NCI-H2196 (cell line): ENCODE measurements around the gene ZSCAN25.
"Not testable (repeated sequence)": the region's sequence is repeated elsewhere in the genome, so short reads cannot be mapped to it uniquely, and the experiment has no call there.

Source experiments
- DNase-seq: peaks from one replicate; lab custom pipeline; 2025; ENCODE audit not compliant: unreplicated experiment; lab: John Stamatoyannopoulos, UW

Gene ZSCAN25

DNA sequence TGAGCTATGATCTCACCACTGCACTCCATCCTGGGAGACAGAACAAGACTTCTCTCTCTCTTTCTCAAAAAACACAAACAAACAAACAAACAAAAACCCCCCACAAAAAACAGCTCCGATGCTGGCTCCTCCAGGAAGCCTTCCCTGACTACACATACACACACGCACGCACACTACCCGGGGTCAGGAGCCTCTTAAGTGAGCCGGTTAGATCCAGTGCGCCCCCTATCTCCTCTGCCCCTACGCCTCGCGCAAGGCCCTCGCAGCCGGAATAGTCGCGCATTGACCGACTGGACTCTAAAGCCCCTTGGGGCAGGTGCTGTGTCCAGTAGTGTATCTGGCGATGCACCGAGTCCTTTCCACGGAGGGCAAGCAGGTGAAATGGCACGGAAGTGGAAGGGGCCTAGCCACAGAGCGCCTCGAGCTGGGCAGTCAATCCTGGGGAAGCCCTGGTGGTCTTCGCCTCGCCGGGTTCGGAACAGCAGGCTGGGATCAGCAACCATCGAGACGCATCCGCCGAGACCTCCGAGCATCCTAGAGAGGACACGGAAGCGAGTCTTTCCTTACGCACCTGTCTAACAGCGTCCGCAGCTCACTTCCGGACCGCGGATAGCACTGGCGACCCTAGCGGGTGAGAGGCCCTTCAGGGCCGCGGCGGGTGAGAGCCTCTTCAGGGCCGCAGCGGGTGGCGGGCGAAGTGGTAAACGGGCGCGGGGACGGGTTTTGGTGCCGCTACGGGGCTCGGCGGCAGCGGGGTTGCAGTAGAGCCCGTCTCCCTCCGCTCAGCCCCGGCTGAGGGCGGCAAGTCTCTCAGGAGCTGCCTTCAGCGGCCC is at the start of gene ZSCAN25:
Gene ZSCAN25, plus strand, starts transcription at position 588 of the 833 bp plus-strand sequence. CDS start 2,661 bp downstream, outside the sequence.
- peak; percentile 95 for DNase-seq

DNA sequence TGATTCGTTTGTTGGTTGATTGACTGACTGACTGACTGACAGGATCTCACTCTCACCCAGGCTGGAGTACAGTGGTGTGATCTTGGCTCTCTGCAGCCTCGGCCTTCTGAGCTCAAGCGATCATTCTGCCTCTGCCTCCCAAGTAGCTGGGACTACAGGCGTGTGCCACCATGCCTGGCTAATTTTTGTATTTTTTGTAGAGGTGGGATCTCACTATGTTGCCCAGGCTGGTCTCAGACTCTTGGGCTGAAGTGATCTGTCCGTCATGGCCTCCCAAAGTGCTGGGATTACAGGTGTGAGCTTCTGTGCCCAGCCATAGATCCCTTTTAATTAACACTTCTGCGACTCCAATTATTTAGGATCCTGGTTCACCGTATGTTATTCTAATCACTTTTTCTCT is 48.0 kb upstream of the ZSCAN25 start:
- DNase-seq, result not testable (repeated sequence)

DNA sequence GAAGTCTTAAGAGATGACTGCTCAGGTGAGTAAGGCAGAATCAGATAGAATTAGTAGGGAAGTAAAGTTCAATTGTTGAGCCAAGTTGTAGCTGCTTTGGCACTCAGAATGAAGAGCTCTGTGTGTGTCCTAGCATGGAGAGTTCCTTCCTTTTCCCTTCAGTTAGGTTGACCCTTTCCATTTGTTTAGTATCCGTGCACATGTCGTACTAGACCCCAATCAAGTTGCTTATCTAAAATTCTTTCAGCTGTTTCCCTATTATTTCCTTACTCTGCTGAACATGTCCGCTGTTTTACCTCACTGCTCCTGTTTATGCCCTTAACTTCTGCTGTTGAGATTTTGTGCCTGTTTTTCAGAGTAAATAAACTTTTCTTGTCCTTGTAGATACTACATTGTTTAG is 45.0 kb upstream of the ZSCAN25 start:
- DNase-seq, result no peak

DNA sequence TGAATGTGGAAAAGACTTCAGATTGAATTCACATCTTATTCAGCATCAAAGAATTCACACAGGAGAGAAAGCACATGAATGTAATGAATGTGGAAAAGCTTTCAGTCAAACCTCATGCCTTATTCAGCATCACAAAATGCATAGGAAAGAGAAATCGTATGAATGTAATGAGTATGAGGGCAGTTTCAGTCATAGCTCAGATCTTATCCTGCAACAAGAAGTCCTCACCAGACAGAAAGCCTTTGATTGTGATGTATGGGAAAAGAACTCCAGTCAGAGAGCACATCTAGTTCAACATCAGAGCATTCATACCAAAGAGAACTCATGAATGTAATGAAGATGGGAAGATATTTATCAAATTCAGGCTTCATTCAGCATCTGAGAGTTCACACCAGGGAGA is 43.5 kb upstream of the ZSCAN25 start:
- no peak for DNase-seq

DNA sequence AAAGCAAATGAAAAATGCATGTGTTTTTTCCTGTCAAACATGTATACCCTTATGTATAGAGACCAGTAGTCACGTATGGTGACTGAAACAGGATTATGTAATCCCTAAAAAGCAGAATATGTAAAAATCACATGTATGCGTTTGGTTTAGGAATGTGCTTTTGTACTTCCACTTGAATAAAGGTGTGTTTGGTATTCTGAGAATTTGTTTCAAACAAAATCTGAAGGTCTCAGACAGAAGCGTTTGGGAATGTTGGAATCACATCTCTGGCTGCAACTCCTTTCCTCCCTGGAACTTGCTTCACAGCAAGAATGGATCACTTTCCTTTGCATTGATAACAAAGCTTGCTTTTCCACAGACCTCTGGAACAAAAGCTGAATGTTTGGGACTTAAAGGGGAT is 40.5 kb upstream of the ZSCAN25 start:
- DNase-seq, result no peak

DNA sequence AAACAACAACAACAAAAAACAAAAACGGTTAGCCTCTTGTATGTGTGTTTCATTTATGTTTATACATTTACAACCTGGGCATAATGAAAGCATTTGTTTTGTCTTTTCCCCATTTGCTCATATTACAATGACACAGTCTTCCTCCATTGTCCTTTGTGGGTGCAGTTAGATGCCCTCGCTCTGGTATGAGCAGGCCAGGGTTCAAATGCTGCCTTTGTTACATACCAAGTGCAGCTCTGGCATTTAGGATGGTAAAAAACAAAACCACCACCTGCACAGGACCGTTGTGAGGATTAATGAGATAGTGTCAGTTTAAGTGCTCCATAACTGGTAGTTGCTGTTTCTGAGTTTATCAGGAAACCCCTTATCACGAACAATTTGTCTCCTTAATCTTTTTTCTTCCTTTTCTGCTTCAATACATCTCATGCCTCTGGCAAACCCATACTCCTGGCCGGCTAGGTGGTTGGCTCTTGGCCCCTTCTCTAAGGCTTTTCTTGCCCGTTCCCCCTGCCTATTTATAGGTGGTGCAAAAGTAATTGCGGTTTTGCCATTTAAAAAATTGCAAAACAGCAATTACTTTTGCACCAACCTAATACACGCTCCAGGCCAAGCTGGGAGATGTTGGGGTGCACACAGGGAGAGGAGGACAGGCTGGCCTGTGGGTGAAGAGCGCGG is 37.3 kb upstream of the ZSCAN25 start:
- DNase-seq, result no peak

DNA sequence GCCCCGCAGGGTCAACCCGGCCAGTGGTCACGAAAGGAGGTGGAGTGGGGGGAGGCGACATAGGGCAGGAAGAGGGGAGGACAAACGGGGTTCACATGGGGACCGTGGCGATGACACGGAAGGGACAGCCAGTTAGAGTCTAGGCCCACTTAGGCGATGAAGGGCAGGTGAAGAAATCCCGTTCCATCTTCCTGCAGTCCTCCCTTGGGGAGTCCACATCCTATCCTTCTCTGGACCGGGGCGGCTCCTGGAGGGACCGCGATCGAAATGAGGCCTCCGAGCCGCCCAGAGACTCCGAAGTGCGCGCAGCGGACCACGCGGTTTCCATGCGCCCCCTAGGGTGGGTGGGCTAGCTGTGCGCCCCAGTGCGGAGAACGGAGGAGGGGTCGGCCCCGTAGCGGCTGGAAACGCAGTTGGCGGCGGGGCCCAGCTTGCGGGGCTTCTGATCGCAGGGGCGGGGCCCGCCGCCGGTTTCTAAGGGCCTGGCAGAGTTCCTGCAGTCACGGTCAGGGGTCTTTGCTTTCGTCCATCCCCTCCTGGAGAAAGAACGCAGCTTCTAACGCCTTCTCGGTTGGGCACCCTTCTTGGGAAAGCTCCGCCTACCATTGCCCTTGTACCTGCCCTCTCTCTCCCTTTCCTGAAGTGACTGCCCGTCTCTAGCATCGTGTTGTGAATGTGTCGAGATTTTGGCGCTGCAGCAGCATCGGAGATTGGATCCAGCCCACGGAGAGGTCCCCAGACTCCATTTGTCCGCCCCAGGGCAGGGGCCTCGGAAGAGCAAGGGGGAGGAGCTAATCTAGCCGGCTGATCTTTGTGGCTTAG is 36.6 kb upstream of the ZSCAN25 start:
- DNase-seq, result no peak

DNA sequence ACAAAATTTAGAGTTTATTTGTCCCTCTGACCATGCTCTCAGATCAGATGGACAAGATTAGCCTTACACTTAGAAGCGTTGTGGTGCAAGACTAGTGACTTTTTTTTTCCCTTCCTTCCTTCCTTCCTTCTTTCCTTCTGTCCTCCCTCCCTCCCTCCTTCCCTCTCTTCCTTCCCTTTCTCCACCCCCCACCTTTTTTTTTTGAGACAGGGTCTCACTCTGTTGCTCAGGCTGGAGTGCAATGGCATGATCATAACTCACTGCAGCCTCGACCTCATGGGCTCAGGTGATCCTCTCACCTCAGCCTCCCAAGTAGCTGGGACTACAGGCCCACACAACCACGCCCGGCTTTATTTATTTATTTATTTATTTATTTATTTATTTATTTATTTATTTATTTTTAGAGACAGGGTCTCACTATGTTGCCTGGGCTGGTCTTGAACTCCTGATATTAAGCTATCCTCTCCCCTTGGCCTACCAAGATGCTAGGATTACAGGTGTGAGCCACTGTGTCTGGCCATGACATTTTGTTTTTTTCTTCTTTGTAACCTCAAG is 35.9 kb upstream of the ZSCAN25 start:
- not testable (repeated sequence) for DNase-seq

DNA sequence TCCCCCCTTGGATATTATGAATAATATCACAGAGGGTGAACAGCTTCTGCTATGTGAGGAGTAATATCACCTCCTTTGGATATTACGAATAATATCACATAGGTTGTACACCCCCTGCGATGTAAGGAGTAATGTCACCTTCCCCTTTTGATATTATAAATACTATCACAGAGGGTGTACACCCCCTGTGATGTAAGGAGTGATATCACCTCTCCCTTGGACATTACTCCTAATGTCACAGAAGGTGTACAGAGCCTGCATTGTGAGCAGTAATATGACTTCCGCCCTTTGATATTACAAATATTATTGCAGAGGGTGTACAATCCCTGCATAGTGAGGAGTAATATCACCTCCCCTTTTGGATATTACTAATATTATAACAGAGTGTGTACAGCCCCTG is 27.9 kb upstream of the ZSCAN25 start:
- no peak for DNase-seq

DNA sequence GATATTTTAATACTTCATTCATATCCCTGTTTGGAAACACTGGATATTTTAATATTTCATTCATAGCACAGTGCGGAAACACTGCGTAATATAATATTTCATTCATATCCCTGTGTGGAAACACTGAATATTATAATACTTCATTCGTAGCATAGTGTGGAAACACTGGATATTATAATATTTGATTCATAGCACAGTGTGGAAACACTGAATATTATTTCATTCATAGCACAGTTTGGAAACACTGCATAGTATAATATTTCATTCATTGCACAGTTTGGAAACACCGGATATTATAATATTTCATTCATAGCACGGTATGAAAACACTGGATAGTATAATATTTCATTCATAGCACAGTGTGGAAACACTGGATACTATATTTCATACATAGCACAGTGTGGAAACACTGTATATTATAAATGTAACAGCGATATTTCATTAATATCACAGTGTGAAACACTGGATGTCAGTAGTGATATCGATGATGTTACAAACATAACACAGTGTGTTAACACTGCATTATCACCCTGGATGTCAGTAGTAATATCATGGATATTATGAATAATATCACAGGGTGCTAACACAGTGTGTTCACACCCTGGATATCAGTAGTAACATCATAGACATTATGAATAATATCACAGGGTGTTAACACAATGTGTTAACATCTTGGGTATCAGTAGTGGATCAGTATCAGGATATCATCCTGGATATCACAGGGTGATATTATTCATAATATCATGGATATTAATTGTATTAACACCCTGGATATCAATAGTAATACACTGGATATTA is 21.6 kb upstream of the ZSCAN25 start:
- DNase-seq, result no peak

DNA sequence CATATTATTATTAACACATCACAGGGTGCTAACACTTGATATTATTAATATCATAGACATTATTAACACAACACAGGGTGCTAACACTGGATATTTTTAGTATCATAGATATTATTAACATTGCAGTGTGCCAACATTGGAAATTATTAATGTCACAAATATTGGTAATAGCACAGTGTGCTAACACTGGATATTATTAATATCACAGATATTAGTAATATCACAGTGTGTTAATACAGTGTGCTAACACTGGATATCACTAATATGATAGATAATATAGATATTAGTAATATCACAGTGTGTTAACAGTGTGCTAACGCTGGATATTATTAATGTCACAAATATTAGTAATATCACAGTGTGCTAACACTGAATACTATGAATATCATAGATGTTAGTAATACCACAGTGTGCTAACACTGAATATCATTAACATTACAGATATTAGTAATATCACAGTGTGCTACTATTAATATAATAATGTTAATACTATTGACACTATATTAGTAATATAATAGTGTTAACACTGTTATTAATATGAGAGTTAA is 20.3 kb upstream of the ZSCAN25 start:
- DNase-seq, result no peak

DNA sequence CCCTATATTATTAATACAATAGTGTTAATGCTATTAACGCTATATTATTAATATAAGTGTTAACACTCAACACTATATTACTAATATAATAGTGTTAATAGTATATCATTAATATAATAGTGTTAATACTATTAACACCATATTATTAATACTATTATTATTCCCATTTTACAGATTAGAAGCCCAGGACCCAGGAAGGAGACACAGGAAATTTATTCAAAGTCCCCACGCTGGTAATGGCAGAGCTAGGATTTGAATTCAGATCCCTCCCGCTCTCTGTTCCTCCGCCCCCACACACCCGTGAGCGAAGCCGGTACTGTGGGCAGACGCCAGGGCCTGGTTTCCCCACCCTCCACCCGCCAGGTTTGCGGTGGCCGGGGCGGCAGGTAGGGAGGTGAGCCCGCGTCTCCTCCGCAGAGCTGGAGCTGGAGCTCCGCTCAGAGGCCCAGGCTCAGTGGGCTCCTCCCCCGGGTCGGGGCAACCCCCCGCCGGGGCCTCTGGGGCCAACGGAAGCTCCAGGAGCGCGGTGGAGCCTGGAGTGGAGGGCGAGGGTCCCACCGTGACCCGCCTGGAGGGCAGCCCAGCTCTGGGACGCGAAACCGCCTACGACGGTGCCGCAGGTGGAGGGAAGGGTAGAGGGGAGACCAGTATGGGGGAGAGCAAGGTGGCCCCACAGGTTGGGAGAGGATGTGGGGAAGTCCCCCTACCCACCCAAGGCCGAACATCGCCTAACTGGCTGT is 18.8 kb upstream of the ZSCAN25 start, which contains the start of gene TMEM225B:
Gene TMEM225B, plus strand, starts transcription at position 506 of the 740 bp plus-strand sequence. CDS start 6,122 bp downstream, outside the sequence.
- DNase-seq, result no peak

DNA sequence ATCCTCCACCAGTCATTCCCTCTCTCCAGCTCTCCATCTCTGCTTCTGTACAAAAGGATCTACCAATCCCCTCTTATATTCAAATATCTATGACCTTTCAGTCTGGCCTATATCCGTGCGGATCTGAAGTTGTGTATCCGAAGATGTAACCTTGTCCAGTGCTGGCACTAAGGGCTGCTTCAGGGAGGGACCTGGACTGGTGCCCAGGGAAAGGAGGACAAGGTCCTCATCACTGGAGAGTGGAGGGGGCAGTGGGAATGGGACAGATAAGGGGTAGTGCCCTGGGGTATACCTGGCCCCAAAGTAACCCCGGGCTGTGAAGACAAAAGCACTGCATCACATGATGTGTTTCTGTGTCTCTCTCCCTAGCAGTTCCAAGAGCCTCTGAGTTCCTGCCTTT is 16.9 kb upstream of the ZSCAN25 start:
- no peak for DNase-seq

DNA sequence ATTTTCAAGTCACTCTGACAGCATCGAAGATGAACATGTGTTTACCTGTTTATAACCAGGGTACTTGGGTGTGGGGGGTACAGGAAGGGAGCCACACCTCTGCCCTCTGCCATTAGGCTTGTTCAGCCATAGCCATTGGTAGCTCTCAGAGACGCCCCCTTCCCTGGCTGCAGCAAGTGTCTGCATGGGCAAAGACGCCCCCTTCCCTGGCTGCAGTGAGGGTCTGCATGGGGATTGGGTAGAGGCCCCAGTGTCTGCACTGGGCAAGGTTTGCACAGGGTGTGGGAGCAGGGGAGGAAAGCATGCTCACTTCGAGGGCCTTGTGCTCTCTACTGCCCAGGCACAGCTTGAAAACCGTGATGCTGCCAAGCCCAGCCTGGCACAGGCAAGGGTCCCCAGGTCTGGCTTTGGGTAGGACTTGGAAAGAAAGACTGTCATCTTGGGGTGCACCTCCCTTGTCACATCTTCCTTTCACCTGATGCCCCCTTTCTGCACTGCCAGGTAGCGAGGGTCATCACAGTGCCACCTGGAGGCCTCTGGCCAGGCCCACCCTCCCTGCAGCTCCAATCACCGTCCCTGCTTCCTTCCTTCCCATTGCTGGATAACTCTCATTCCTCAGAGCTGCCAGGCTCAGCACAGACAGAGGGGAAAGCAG is 15.0 kb upstream of the ZSCAN25 start:
- DNase-seq, result no peak

DNA sequence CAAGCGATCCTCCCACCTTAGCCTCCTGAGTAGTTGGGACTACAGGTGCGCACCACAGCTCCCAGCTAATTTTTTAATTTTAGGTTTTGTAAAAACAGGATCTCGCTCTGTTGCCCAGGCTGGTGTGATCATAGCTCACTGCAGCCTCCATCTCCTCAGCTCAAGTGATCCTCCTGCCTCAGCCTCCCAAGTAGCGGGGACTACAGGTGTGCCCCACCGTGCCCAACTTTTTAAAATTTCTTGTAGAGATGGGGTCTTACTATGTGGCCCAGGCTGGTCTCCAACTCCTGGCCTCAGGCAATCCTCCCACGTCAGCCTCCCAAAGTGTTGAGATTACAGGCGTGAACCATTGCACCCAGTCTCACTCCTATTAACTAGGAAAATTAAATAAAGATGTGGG is 11.2 kb upstream of the ZSCAN25 start:
- DNase-seq, result no peak

DNA sequence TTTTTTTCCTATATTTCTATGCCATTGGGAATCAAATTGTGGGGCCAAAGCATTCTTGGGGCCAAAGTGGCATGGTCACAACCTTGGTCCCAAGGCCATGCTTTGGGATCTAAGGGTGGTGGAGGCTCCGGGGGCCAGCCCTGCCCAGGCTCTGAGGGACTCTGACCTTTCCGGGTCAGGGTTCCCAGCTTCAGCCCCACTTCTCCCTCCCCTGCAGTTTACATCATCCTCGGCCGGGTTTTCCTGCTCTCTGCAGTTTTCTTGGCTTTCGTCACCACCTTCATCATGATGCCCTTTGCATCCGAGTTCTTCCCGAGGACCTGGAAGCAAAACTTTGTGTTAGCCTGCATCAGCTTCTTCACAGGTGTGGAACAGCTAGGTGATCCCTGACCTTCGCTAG is 10.2 kb upstream of the ZSCAN25 start:
- DNase-seq, result no peak

DNA sequence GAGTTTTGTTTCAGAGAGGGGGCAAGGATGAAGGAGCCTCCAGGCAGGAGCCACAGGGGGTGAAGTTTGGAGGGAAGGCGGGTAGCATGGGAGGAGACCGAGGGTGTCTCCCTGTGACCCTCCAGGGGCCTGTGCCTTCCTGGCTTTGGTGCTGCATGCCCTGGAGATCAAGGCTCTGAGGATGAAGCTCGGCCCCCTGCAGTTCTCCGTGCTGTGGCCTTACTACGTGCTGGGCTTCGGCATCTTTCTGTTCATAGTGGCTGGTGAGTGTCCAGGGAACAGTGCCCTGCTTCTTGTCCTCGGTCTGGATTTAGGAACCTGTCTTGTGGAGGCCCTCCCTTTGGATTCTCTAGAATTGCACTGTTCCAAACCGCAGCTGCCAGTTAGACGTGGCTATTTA is 9.2 kb upstream of the ZSCAN25 start:
- DNase-seq, result no peak

DNA sequence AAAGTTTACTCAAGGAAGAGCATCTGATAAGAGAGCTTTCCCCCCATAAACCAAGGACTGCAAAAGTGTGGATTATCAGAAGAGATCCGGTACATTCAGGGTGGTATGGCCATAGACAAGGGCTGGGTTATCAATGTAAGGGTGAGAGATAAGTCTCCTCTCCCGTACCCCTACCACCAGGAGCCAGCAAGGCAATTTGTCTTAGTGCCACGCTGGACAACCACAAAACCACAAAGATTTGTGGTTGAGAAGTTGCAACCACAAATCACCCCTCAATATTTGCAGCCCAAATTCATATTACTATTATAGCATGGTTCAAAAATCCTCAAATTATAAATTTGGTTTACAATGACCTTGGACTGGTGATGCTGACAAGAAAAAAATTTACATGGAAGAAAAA is 2.3 kb upstream of the ZSCAN25 start:
- DNase-seq, result no peak

DNA sequence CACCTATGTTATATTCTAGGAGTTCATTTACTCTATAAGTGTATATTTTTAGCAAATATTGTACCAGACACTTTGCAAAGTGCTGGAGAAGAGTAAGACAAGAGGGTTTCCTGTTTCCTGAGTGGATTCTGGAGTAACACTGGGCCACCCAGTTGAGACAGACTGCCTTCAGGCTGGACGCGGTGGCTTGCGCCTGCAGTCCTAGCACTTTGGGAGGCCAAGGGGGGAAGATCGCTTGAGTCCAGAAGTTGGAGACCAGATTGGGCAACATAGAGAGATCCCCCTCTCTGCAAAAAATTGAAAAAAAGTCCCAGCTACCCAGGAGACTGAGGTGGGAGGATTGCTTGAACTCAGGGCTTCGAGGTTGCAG is 772 bp upstream of the ZSCAN25 start:
- no peak for DNase-seq
